CD4-positive, alpha-beta T cell treated with Interleukin-15 for 4 hours (primary cell): ENCODE data around the gene TMEM253.

Experiments
- DNase-seq: peaks from one replicate; pipeline ENCODE4 v3.0.0-alpha.2; 2020; ENCODE audit warnings: low spot score

TMEM253 gene

DNA sequence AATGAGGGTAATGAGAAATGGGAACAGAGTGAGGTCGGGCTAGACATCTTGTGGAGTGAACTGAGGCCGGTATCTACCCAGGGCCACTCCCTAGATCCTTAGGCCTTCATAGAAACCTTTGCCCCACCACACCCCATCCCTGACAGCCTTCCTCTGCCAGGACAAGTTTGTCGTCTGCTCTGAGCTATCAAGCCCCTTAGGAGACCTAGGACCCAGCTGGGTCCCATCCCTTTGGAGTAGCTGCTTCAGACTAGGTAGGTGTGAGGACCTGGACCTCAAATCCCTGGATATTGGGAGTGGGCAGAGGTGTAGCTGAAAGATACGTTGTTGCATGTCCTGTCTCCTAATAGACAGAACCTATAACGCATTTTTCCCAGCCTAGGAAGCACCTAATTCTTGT, at the start of gene TMEM253:
TSS of gene TMEM253 (plus strand) at position 136 of the 400 bp plus-strand sequence. CDS start 278 bp downstream, outside the sequence.
- no peak for DNase-seq

DNA sequence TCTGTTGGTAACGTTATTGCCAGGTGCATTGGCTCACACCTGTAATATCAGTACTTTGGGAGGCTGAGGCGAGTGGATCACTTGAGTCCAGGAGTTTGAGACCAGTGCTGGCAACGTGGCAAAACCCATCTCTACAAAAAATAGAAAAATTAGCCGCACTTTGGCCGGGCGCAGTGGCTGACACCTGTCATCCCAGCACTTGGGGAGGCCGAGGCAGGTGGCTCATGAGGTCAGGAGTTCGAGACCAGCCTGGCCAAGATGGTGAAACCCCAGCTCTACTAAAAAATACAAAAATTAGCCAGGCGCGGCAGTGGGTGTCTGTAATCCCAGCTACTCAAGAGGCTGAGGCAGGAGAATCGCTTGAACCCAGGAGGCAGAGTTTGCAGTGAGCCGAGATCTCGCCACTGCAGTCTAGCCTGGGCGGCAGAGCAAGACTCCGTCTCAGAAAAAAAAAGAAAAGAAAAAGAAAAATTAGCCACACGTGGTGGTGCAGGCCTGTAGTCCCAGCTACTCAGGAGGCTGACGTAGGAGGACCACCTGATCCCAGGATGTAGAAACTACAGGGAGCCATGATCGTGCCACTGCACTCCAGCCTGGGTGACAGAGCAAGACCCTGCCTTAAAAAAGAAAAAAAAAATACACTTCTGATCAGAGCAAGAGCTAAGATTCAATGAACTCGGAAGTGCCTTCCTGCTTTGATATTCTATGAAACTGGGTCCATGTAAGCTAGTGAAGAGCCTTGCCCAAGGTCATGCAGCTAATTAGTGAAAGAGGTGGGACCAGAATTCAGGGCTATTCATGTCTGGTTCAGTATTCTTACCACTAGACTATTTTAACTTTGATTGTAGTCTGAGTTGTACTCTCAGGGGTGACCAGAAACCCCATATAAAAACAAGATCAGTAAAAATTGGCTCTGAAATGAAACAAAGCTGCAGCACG, 47.4 kb upstream of the TMEM253 start:
- DNase-seq, result no peak

DNA sequence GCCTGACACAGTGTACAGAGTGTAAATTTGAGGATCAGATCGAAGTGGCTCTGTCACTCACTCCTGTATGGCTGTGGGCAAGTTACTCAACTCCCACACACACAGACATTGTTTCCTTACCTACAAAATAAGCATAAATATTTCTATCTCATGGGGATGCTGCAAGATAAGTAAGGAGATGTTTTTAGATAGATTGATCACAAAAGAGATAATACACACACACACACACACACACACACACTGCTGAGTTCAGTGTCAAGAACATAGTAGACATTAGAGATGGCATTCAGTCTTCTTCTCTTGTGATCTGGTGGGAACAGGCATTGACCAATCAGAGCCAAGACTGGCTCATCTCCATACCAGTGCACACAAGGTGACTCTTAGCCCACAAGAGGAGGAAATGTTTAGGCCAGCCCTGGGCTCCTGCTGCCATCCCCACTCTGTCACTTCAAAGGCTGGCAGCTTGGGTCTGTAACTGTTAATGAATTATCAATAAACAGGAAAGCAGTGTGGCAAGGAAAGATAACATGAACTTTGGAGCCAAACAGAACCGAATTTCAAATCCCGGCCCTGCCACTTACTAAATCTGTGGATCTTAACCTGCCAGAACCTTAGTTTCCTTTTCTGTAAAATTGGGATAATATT, 46.6 kb upstream of the TMEM253 start:
- no peak for DNase-seq

DNA sequence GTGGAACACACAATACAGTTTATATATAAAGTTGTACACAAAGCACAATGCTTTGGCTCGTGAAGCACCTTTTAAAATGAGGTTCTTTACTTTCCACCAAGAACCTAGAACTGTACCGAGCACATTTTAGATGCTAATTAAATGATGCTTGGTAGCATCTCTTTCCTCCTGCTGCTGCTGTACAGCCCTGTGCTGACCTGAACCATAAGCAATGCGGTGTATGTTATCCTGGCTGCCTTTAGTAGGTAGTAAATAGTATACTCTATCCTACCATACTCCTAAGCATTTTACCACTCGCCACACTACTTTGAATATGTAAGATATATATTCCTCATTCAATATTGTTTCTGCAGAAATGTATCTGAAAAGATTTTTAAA, 46.1 kb upstream of the TMEM253 start:
- no peak for DNase-seq

DNA sequence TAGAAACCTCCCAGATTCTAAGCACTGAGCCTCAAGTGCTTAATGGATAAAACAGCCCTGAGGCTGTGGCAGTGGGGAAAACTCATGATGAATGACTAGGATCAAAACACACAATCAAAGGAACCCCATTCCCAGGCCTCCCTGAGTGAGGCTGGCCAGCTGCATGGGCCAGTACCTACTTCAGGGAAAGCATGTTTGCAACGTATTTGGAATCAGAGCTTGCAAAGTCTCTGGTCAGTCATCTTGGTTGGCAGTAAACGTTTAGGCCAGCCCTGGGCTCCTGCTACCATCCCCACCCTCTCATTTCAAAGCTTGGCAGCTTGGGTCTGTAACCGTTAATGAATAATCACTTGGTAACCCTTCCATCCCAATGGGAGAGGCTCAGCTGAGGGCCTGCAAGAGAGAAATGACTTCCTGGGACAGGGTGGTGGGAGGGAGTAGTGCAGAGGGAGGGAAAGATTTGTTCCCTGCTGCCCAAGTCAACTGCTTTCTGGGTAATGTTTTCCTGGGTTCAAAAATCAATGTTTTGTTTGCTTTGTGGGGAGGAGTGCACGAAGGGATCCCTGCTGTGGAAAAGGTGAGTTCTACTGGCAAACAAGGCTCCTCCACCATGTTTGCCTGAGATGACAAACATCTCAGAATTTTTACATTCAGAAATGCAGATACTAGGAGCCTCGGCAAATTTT, 45.3 kb upstream of the TMEM253 start:
- DNase-seq, result no peak

DNA sequence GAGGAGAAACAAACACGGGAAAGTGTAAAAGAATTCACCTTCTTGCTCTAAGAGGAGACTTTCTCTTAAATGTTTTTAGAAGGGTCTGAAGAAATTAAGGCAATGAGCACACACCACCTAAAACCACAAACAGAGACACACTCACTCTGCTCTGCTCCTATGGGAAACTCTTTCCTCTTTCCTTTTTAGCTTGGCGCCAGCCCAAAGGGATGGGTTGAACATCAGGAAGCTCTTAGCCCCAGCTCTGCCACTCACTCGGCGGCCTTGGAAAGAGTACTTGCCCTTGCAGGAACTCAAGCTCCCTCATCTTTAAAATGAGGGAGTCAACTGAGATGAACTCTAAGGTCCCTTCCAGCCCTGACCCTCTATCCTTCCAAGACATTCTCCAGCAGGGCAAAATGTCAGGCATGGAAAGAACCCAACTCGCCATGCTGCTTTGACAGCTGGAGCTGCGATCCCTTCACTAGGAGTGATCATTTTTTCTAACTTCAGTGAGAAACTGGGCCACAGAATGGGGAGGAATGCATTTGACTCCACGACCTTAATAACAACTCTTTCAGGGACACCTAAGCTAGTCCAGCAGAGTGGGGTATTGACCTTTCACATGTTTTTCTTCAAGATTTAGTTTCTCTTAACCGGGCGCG, 44.2 kb upstream of the TMEM253 start:
- DNase-seq, result no peak

DNA sequence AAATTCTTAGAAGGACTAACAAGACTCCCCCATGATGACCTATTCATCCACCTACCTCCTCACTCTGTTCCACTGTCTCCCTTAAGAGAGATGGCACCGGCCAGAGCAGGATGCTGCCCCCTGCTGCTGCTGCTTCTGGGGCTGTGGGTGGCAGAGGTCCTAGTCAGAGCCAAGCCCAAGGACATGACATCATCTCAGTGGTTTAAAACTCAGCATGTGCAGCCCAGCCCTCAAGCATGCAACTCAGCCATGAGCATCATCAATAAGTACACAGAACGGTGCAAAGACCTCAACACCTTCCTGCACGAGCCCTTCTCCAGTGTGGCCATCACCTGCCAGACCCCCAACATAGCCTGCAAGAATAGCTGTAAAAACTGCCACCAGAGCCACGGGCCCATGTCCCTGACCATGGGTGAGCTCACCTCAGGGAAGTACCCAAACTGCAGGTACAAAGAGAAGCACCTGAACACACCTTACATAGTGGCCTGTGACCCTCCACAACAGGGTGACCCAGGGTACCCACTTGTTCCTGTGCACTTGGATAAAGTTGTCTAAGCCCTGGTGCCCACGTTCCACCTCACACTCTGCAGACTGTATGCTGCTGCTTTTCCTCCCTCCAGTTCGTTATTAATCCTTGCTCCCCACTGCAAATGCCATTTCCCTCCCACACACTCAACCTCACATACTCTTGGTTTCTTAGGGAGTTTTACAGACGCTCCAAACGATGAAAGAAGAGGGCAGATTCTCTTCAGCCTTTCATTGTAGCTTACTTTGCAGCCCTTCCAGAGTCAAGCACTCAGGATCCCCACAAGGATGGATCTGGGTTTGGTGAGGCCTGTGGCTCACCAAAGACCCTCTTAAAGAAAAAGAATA, 42.8 kb upstream of the TMEM253 start, which contains the start of gene RNASE8:
TSS of gene RNASE8 (plus strand) at position 20 of the 873 bp plus-strand sequence. CDS start at position 91, 71 bp downstream.
- no peak for DNase-seq

DNA sequence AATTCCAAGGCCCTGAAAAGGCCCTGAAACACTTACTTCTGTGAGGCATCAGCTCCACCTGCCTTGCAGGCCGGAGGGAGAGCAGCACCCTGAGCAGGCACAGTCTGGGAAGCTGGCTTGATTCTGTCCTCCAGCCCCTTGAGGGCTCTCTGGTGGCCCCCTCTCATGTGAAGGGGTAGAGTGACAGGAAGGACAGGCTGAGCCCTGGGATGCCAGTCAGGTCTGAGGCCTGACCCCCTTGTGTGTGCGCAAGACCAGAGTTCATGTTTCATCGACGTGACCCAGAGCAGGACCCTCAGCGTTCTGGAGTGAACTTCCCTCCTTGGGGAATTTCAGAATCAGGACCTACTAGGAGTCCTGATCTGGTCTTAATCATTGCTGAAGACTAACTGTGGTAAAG, 42.0 kb upstream of the TMEM253 start:
- DNase-seq, result no peak

DNA sequence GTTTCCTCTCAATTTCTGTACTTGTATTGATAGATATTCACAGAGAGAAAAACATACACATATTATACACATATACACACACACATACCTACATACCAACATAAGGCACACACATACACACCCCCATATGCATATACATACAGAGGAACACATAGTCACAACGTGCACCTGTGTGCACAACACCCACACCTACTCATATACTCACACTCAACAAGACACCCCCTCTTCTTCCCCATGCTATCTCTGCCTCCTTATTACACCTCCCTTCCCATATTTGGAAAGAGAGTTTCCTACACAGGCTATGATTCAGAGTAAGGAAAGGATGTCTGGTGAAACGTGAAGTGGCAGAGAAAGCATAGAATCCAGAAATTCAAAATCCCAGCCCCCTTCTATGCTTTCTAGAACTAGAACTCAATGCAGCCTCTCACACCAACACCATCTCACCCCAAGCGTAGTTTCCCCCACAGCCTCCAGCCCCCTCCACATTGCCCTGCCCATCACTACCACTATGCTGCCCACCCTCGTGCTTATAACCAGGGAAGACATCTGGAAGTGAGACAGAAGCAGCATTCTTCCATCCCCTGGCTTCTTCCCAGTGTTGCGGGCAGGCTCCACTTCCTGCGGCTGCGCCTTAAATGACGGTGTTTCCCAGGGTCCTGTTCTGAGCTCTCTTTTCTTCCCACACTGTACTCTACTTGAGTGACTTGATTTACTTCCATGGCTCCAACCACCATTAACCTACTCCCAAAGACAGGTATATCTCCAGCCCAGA, 40.8 kb upstream of the TMEM253 start:
- no peak for DNase-seq

DNA sequence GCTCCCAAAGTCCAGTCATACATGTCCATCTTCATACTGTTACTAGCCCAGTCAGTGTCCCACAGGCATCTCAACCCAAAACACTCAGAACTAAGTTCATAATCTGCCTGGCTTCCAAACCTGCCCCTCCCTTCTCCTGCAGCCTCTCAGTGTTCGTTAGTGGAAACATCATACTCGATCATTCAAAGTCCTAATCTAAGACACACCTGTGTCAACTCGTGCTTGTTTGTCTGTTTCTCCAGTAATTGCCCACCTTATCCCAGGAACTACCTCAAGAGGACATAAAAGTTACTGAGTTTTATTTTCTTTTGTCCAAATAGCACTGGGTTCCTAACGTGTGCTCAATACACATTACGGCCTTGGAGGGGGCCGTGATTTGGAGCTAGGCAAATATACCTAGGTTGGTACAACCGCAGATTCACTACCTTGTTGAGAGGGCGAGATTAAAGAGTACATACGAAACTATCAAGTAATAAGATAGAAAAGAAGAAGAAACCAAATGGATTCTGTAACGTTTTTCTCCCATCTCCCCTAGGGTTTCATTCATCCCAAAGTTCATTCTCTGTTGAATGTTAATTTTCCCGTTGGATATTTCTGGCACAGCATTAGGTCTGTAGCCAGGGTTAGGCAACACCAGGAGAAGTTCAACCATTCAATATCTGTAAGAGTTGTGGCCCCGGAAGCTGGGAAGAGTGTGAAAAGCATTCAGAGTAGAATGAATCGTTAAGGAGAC, 40.1 kb upstream of the TMEM253 start:
- no peak for DNase-seq

DNA sequence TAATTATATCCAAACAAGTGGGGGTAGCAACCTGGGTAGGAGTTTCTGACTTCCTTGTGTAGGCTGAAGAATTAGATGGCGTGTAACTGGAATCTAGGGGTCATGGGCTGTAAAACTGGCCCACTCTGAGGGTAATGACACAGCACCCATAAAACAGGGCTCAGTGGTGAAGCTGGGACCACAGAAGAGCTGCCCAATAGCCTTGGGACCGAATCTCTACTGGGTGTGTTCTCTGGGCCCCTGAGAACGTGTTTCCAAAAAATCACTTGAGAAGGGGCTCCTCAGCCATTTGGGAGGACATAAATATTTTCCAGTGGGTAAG, 39.6 kb upstream of the TMEM253 start:
- no peak for DNase-seq

DNA sequence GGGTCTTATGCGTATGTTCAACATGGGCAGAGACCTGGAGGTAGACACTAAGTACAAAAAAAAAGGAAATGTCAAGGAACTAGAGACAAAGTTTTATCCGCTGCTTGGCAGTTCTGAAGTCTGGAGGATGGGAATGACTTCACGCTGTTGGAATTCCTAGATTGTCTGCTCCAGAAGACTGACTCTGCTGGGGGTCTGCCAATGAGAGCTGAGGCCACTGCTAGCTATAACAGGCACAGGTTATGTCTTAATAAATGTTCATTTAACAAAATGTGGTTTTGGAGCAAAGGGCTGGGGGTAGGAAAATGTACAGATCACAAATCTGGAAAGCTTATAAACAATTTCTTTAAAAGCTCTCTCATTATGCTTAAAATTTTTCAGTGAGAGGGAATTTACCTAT, 37.4 kb upstream of the TMEM253 start:
- no peak for DNase-seq

DNA sequence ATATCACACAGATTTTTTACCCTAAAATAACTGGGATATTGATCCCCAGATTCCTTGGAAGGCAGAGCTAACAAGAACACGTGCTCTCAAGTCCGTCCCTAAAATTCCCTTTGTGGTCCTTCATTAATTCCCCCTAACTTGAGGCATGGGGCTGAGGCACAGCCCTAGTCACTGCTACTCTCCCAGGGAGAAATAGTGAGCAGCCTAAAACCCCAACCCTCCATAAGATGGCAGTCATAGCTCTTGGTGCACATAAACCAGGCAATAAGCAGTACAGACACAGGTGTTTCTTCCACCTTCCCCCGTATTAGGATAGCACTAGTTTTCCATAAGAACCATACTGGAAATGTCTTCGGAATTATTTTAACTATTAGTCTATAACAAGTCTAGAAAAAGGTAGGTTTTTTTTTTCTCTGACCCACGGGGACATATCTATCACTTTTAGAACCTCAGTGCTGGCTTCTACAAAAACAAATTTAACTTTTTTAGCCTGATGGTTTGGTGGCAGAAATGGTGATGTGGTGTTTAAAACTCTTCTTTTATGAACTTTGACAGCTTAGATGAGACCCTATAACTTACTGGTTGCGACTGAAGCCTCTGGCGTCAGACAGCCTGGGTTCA, 33.9 kb upstream of the TMEM253 start:
- no peak for DNase-seq

DNA sequence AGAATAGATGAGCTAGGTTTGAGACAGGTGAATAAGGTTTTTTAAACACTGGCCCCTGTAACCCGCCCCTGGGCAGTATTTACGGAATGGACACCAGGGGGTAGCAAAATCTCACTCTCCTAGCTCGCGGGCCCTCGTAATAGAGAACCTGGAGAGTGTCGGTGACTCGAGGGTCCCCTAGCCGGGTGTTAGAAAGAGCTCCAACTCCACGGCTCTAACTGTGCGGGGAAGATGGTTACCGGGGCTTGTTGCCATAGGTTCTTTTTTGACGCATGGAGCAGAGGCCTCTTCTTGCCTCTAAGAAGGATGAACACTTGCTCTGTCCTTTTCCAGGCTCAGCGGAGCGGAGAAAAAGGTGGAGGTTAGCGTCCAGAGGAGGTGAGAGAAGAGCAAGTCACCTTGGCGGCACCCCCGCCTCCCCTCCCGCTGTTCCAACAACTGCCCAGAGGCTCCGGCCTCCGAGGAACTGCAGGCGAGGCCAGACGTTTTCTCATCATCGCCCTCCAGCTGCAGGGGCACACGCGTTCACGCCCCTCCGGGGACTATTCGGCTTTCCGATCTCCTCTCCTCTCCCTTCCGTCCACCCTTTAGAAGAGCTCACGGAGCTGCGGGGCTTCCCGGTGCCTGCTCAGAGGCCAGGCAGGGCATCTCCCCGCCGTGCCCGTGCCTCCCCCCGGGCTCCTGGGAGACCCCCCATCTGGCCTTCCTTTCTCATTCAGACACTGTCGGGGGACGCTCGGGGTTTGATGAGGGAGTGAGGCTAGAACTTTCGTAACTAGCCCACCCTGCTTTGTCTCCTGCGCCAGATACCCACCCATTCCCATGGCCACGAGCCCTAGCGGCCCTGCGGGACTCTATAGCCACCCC, 32.1 kb upstream of the TMEM253 start:
- peak; percentile 79 for DNase-seq

DNA sequence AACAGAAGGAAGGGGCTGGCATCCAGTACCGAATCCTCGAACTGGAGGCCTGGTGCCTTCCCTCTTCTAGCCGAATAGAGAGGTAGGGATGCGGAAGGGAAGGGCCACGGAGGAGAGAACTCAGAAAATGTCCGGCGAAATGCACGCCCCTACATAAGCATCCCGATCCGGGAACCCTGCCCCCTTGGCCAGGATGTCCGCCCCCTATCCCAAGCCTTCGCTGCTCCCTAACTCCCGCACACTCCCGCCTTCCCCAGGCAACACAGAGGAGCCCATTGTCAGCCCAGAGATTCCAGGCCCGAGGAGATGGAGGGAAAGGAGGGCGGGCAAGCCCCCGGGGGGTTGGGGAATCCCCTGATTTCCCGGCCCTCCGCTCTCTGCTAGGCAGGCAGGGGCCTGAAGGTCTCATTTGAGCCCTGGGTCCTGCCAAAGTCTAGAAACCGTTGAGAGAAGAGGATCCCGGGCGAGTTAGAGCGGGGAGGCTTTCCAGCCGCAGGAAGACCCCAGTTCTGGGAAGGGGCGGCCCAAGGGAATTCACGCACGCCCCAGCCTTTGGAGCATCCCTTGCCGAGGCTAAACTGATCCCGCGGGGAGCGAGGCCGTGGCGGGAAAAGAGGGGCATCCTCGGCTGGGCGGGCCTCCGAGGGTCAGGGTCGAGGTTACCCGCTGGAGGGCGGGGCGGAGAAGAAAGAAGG, 31.3 kb upstream of the TMEM253 start:
- DNase-seq, result peak; percentile 34

DNA sequence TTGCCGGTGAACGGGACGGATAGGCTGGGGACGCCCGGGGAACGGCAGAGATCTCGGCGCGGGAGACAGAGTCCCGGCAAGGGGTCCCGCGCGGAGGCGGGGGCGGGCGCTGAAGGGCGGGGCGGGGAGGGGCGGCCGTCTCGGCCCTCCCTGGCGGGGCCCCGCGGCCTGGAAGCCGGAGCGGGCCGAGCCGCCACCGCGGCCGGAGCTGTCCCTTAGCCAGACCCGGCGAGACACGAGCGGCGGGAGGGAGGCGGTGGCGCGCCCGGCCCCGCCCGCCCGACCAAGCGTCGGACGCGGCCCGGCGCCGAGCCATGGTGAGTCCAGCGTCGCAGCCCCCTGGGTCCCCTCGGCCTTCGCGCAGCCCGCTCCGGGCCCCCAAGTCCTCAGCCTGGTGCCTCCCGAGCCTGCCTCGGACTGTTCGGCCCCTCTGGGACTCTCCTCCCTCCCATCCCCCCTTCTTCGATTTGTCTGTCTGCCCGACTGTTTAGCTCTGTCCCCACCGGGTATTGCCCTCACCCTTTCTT, 30.7 kb upstream of the TMEM253 start, which contains the start of gene ARHGEF40:
TSS of gene ARHGEF40 (plus strand) at position 222 of the 527 bp plus-strand sequence. CDS start at position 315, 93 bp downstream.
- no peak for DNase-seq

DNA sequence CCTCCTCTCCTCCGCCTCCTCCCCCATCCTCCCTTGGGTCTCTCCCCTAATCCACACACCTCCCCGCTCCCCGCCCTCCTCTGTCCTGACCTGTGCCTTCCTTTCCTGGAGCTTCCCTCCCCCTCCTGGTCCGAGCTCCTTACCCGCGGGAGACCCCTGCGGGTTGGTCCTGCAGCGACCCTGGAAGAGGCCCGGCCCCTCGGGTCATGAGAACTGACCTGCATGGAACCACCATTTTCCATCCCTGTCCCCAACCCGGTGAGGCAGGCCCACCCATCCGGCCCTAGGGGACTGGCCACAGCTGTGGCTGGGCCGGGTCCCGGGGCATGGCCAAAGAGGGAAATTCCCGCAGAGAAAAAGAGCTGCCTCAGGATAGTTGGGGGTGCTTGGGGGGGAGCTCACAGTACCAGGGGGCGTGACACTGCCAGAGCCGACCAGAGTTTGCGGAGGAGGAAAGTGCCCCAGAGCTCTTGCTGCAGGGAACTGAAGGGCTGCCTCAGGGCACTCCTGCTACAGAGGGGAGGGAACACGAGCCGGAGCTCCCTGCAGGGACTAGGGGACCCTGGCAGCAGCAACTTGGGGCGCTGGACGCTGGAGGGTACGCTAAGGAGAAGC, 30.1 kb upstream of the TMEM253 start:
- peak; percentile 22 for DNase-seq
